Occipital lobe (tissue), 2 donors: ENCODE measurements around the gene SMIM15. TPM values are rescaled to one million over a fixed set of nuclear protein-coding genes. Genes with fewer than 3 reads are reported as not detected.
A peak's percentile ranks its signal among the peaks of the same experiment; 100 is the strongest.
"Not testable (repeated sequence)": the region's sequence is repeated elsewhere in the genome, so short reads cannot be mapped to it uniquely, and the experiment has no call there.

ENCODE experiments used
- DNase-seq: peaks from one replicate; lab custom pipeline; 2025; lab: John Stamatoyannopoulos, UW
- total RNA-seq: library from RNA; depleted of rRNA; stranded (reverse); fragments of >200 nt; gene quantifications from one replicate; pipeline ENCODE4 v1.2.3, GENCODE V29; 2014

The SMIM15 gene, protein sequence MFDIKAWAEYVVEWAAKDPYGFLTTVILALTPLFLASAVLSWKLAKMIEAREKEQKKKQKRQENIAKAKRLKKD
- total RNA-seq: 36.8 TPM

DNA sequence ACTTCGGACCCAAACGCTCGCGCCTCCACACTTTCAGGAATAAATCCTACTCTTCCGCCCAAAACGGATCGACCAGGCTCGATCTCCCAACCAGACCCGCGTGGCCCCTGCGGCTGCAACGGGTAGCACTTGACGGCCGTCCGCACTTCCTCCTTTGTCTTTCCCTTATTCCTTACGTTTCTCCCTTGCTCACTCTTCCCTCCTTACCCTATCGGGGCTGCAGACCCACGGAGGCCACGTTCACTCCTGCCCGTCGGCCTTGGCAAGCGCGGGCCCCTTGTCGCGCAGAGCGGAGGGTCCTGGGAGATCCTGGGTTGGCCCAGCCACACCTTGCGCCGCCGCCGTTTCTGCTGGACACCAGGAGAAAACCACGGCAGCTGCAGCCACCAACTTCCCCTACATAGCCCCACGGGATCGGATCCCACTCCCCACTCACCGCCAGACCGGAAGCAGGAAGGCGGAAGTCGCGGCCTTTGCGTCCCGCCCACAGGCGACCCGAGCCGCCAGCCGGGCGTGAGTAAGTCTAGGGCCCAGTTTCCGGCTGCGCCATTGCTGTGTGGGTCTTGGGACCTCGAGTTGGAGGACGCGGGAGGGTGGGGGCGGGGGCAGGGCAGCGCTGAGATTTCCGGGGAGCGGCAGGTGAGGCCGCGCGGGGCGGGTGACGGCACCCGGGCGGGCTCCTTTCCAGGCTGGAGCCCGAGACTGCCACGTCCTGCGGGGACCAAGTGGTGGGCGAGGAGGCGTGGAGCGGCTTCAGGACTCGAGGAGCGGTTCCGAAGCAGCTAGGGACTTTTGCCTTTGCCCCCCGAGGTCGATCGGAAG, at the start of gene SMIM15:
TSS of gene SMIM15 (minus strand) at position 459 of the 822 bp plus-strand sequence. CDS start 2,297 bp downstream, outside the sequence.
- DNase-seq: peak; percentile 78

DNA sequence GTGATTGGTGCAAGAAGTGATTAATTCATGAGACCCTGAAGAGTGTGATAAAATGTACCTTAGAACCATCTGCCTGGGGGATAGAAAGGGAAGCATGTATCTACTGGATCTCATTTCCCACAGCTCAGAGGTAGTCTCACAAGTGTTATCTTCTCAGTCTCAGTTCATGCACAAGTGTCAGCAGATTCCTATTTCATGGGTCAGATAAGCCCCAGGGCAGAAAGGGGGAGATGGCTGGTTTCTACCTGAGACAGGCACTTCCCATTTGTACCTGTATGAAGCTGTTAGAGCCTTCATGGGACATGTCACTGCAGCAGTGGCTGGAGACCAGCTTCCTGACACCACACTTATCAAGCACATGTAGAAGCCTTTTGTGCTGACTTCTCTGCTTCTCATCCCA, 45.6 kb upstream of the SMIM15 start:
- DNase-seq: no peak

DNA sequence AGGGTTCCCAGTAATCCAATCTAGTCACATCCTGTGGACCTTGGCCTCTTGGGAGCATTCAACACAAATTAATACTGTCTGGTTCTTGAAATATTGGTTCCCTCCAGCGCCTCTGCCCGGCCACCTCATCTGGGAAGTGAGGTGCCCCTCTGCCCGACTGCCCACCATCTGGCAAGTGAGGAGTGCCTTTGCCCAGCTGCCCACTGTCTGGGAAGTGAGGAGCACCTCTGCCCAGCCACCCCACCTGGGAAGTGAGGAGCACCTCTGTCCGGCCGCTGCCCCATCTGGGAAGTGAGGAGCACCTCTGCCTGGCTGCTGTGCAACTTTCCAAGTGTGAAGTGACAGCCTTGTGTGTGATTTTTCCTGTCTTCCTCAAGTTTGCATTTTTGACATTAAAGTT, 42.7 kb upstream of the SMIM15 start:
- DNase-seq: no peak

DNA sequence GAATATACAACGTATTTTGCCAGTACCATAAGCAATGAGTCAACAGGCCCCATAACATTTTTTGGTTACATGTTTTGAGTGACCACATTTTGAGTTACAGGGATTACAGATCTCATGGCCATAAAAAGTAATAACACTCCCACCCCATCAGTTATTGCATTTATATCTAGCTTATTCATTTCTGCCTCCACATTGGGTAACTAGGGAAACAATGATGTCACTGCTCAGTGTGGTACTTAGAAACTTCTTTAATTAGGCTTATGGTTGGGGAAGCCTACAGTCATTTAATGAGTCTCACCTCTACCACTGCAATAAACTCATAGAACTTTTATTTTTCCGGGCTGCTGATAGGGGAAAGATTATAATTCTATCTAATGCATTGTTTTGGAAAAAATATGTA, 39.9 kb upstream of the SMIM15 start:
- DNase-seq: no peak

DNA sequence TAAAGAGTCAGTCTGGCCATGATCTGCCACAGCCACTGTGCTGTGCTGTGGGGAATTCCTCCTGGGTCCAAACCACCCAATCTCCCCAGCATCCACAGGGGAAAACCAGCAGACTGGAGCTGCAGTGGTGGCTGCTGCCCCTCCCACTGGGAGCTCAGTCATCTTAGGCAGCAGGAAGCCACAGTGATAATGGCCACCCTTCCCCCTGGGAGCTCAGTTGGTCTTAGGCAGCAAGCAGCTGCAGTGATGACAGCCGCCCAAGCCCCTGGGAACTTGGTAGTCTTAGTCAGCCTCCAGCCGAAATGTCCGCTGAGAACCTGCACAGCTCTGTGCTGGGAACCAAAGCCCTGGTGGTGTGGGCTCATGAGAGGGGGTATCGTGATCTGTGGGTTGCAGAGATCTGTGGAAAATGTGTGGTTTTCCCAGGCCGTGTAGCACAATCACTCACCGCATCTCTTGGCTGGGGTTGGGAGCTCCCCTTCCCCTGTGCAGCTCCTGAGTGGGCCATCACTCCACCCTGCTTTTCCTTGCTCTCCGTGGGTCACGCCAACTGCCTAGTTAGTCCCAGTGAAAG, 38.4 kb upstream of the SMIM15 start:
- no peak for DNase-seq

DNA sequence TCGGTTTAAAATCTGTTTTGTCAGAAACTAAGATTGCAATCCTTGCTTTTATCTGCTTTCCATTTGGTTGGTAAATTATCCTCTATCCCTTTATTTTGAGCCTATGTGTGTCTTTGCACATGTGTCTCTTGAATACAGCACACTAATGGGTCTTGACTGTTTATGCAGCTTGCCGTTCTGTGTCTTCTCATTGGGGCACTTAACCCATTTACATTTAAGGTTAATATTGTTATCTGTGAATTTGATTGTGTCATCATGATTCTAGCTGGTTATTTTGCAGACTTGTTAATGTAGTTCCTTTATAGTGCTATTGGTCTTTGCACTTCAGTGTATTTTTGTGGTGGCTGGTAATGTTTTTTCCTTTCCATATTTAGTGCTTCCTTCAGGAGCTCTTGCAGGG, 36.3 kb upstream of the SMIM15 start:
- no peak for DNase-seq

DNA sequence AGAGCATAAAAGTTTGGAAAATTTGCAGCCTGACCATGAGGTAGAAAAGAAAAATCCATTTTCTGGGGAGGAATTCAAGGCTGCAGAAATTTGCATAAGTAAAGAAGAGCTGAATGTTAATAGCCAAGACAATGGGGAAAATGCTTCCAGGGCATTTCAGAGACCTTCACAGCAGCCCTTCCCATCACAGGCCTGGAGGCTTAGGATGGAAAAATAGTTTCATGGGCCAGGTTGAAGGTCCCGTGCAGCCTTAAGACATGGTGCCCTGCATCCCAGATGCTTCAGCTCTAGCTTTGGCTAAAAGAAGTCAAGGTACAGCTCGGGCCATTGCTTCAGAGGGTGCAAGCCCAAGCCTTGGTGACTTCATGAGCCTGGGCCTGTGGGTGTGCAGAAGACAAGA, 25.6 kb upstream of the SMIM15 start:
- not testable (repeated sequence) for DNase-seq

DNA sequence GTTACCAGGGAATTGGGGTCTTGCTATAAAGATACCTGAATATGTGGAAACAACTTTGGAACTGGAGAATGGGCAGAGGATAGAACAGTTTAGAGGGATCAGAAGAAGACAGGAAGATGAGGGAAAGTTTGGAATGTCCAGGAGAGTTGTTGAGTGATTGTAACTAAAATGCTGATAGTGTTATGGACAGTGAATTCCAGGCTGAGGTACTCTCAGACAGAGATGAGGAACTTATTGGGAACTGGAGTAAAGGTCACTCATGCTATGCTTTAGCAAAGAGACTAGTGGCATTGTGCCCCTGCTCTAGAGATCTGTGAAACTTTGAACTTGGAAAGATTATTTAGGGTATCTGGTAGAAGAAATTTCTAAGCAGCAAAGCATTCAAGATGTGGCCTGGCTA, 25.1 kb upstream of the SMIM15 start:
- DNase-seq: not testable (repeated sequence)

DNA sequence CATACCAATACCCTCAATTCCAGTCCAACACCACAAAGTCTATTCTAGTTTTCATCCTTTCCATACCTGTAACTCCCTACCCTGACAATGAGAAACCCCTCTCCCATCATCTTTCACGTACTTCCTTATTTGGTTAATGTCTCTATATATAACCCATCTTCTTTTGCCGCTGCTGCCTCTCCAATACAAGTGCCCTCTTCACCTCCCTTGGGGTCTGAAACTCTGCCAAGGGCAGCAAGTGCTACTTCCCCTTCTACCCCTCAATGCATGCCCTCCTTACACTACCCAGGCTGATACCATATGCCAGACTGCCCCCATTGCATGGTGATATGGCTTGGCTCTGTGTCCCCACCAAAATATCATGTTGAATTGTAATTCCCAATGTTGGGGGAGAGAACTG, 24.4 kb upstream of the SMIM15 start:
- no peak for DNase-seq

DNA sequence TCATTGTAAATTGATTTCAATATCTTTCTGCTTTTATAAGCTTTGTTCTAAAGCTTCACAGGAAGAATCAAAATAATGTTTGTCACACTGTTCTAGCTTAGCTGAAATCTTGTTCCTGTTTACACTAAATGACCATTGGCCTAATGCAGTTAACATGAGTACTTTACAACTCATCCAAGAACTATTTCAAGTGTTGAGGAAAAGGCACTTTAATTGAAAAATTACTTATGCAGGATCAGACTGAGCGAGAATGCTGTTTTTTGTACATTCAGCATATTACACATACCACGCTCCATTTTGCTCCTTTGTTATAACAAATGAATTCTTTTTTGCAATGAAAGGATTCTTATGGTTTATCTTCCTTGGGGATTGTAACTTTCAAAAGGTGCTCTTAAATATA, 22.4 kb upstream of the SMIM15 start:
- DNase-seq: no peak

DNA sequence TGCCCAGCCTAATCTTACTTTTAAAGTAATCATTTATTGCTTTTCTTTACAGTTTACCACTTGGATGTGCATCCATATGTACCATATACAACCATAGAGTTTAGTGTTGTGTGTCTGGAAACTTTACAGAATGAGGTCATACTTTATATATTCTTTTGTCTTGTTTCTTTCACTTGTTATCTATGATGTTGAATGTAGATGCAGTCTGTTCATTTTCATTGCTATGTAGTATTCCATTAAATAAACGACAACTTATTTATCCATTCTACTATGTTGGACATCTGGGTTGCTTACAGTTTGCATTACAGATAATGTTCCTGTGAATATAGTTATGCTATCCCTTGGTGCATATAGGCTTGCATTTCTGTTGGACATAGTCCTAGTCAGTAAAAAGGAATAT, 21.3 kb upstream of the SMIM15 start:
- no peak for DNase-seq

DNA sequence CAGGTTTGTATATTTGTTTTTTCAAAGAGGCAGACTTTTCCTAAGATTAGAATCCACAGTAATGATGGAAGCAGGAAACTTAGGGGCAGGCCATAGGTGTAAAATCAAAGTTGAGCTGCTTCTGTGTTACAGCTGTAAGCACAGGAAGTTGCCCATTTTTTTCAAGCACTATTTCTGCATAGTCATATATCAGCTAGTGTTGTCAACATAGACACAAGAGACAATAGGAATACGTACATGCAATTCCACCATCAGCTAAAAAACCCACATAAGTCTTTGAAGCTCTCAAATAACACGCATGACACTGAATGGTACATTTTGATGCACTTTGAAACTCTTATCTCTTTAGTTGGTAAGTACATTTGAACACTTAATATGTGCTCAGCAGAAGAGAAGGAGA, 20.2 kb upstream of the SMIM15 start:
- DNase-seq: no peak

DNA sequence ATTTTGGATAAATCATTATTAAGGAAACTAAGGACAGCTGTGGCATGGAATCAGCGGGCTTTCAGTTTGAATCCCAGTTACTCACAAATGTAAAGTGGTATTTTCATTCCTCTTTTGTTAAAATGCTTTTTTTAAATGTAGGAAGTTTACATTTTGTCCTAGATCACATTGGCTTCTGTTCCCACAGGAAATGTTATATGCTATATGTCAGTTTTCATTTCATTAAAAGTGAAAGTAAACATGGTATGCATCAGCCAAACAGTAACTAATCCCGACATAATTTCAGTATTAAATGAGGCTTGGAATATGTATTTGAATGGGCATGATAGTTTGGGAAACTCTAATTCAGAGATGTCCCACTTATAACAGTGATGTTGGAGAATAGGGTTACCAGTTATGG, 18.6 kb upstream of the SMIM15 start:
- DNase-seq: no peak

DNA sequence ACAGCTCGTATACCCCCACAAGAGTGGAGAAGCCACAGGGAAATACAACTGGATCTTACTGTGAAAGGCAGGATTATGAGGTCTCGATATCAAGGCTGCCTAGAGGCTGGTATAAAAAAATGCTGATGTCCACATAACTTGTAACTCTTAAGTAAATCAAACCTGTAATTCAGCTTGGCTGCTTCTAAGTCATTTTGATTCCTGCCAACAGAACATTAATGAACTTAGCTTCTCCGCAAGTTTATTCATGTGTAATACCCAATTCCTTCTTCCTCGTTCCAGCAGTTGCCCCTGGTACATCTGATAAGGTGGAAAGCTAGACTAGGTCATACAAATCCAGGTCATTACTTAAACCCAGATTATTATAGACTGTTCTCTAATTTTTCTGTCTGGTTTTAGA, 16.4 kb upstream of the SMIM15 start:
- DNase-seq: no peak

DNA sequence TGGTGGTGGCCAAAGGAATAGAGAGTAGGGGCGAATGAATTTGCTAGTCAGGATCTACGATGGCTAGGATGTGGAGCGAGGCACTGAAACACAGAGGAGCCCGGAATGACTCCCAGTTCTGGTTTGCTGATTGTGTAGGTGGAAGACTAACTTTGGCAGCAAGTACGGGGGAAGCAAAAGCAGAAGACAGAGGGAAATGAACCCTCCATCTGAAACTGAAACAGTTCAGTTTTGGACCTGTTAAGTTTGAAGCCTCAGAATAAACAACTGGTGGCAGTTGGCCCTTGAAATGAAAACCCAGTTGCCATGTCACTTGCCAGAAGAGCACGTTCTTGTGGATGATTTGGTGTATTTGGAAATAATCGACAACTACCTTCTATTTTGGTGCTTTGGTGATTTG, 15.4 kb upstream of the SMIM15 start:
- no peak for DNase-seq

DNA sequence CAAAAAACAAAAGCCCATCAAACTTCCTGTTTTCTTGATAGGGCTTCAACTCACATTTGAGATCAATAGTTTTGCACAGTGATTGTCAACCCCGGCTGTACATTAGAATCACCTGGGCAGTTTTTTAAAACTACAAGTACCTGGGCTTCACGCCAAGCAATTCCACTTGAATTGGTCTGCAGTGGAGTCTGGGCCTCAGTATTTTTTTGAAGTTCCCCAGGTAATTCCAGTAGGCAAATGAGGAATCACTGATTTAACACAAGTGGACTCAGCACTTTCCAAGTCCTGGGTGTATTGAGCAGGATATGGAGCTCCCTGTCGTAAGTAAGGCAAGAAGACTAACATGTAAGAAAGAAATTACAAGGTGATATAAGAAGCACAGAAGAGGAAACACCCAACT, 14.8 kb upstream of the SMIM15 start:
- DNase-seq: no peak

DNA sequence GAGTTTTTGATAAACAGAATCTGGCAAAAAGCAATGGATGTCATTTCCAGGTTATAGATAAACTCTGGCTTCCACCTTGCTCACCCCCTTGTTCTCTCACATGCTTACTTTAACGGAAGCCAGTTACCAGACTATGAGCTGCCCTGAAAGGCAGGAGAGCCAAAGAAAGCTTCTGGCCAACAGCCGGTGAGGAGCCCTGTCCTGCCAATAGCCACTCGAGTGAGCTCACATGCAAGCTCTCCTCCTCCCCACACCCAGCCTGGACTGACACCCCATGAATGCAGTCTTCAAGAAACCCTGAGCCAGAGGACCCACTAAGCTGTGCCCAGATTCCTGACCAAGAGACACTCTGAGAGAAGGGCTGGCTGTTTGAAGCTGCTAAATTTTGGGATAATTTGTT, 14.4 kb upstream of the SMIM15 start:
- no peak for DNase-seq

DNA sequence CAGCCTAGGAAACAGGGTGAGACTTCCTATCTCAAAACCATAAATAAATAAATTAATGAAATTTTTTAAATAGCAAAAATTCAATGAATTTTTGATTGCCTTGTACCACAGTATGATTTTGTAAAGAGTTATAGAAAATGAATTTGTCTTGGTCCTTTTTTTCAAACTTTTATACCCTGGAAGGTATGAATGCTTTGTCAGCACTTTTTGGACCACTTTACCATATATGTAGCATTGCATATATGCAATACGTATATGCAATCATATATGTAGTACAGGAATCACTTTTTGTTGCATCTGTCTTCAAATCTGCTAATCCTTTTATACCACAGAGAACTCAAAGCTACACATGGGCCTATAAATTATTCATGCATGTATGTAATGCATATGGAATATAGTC, 9.2 kb upstream of the SMIM15 start:
- no peak for DNase-seq

DNA sequence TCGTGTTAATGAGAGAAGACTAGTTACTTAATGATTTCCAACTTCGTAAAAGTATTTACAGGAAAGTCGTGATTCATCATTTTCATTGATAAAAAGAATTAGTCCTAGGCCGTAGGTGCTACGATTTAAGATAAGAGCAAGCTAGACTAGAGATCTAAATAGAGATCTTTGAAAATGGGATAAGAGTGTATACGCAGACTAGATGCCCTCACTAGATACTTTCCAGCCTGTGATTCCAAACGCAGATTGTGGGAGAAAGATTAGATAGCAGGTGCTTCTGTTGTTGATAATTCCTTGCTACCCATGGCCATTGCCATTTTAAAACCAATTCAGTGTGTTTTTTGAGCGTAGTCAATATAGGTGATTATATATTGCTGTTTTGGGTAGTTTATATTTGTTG, 6.7 kb upstream of the SMIM15 start:
- no peak for DNase-seq

DNA sequence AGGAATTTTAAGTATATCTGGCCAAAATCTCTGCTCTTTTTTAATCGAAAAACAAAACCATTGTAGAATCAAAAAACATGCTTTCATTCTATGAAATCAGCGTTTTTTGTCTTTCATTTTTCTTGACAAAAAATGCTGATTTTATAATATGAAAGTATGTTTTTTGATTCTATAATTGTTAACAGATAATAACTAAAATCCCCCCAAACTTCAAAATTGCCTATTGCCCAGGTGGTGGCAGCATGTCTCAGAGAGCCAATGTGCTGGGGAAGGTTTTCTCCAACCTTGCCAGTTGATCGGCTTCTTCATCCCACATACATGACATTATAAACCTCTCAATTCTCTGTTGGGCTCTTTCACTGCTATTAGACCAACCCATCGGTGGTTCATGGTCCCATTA, 5.1 kb upstream of the SMIM15 start:
- no peak for DNase-seq

DNA sequence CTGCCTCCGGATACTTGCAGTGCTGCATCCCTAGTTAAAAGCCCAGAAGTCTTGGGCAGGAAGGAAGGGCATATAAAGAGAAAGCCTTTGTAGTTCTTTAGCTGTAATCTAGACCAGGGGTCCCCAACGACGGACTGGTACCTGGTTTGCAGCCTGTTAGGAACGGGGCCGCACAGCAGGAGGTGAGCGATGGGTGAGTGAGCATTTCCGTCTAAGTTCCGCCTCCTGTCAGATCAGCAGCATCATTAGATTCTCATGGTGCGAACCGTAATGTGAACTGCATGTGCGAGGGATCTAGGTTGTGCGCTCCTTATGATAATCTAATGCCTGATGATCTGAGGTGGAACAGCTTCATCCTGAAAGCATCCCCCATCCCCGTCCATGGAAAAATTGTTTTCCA, 1.6 kb upstream of the SMIM15 start:
- DNase-seq: no peak

DNA sequence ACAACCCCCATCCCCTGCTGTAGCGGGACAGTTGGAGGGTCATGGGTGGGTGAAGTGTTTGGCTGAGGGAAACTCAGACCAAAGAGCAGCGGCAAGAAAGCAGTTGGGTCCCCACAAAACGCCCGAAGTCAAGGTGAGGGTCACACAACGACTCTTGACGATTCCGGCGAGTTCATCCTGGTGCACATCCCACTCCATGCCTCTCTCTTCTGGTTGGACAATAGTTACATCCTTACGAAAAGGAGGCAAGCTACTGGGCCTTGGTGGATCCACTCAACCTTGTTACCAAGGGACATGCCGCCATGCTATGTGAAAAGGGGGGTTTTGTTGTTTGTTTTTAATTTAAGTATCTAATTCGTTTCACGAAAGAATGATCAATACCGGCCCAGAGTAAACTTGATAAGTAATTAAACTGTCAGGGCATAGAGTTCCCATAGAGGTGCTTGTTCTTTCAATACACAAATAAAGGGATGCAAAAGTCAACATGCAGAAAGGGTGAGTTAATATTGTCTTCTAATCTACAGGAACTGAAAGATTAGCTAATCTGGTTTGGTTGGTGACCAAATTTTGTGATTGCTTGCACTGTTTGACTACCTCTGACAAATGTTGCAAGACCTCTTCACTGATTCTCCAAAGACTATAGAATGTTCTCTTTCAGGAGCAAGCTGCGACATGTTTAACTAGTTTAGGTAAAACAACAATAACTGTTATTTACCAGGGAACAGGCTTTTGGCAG, 732 bp upstream of the SMIM15 start:
- no peak for DNase-seq

DNA sequence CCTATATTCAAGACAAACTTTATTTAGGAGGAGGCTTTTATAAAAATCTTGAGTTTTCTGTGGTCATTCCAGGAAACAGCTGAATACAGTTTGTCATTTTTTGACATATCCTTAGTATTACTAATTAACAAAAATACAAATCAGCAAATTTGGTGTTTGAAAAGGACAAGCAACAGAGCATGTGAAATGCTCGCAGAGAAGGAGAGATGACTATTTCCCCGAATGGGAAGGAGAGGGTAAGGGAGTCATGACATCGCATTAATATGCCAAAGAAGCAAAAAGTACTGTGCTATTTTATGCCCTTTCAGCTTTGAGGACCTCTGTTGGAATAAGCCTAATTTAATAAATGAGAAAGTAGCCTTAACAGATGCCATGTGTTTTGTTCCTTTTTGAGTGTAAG, 1.8 kb downstream of the SMIM15 start:
- no peak for DNase-seq
